Measurements from ENCODE around the gene STK32B. TPM values are rescaled to one million over a fixed set of nuclear protein-coding genes. Genes with fewer than 3 reads are reported as not detected.

STK32B gene
- total and polyA plus RNA-seq, 2 experiments from 2014 or later = 0.71 to 2.3 TPM

GRCh38 chr4:5122114-5122513 is 70.8 kb downstream of the STK32B start:
- Mint-ChIP-seq H3K9me3 (no peaks in the 10 kb centered on the region), H3K36me3 (ENCODE audit: low read depth) (no peaks in the 10 kb centered on the region), H3K4me1 (no peaks in the 10 kb centered on the region), H3K27me3 (ENCODE audit: insufficient read depth, low read depth, poor library complexity) (no peaks in the 10 kb centered on the region), H3K27ac (no peak overlapping the region), H3K4me3 (no peak overlapping the region)
- 0 out of 2 replicates have a peak, but pooled peaks cover 3% of the 10 kb centered on the region for H3K9me2 ChIP-seq (ENCODE audit: insufficient read depth)
- no peaks in the 10 kb centered on the region for H3K27me3 ChIP-seq (ENCODE audit: insufficient read depth)
- TF ChIP-seq ETS1 (IDR thresholded peaks at IDR 0.05) (no peak), ZNF462 (CRISPR knock-in tag; IDR thresholded peaks at IDR 0.05) (no peak), ZNF331 (CRISPR knock-in tag; IDR thresholded peaks at IDR 0.05; ENCODE audit: low read depth) (no peak), CREB1 (CRISPR knock-in tag; IDR thresholded peaks at IDR 0.05; ENCODE audit: low read depth) (no peak), POLR2AphosphoS5 (IDR thresholded peaks at IDR 0.05; ENCODE audit: low read depth) (no peak), EZH2phosphoT487 (IDR thresholded peaks at IDR 0.05; ENCODE audit: unreplicated experiment) (no peak), REST (IDR thresholded peaks at IDR 0.05; ENCODE audit: unreplicated experiment) (no peak), STAT1 (IDR thresholded peaks at IDR 0.05; ENCODE audit: unreplicated experiment) (no peak), EZH2 (IDR thresholded peaks at IDR 0.05; ENCODE audit: low read depth, unreplicated experiment) (no peak), CTCF (conservative IDR thresholded peaks at IDR 0.05; ENCODE audit: low read depth in 2 of 2) (no peak), JUNB (IDR thresholded peaks at IDR 0.05; ENCODE audit: unreplicated experiment) (no peak), NANOG (IDR thresholded peaks at IDR 0.05; ENCODE audit: borderline replicate concordance) (no peak)
- no peak overlapping the region for H3K4me3 ChIP-seq
- H3K79me2 ChIP-seq (replicated peaks; ENCODE audit: insufficient read depth) = no peaks in the 10 kb centered on the region
- DNase-seq (ENCODE audit: low spot score) (no peak), ATAC-seq (no peak)
- no peak overlapping the region for H3K4me2 ChIP-seq
- no peaks in the 10 kb centered on the region for H3K4me1 ChIP-seq (ENCODE audit: insufficient read depth)
- H3K27ac ChIP-seq (ENCODE audit: low read depth) = no peak overlapping the region
- H4K20me1 ChIP-seq (replicated peaks; ENCODE audit: insufficient read depth) = no peaks in the 10 kb centered on the region
- H3F3A ChIP-seq (replicated peaks; ENCODE audit: low read depth) = no peaks in the 10 kb centered on the region
- H2AFZ ChIP-seq = no peak overlapping the region
- H3K36me3 ChIP-seq (ENCODE audit: insufficient read depth) = no peaks in the 10 kb centered on the region
